ENCODE data around the gene CD151.

Gene CD151

GRCh38 chr11:797296-798092 is 35.3 kb upstream of the CD151 start:
- peak; percentile 76 for DNase-seq (ENCODE audit: low read depth, low spot score)

- DNase-seq (ENCODE audit: low read depth, low spot score): peak; percentile 77
These were observed 34.5 kb upstream of the CD151 start, which contains the start of gene SLC25A22 for GRCh38 chr11:798093-798713. SLC25A22 (minus strand) TSS chr11:798281; CDS start chr11:795006, 3,275 bp downstream.

GRCh38 chr11:799641-800316 is 33.0 kb upstream of the CD151 start:
- DNase-seq (ENCODE audit: low read depth, low spot score): no peak

- DNase-seq (ENCODE audit: low read depth, low spot score): no peak
These were observed 32.3 kb upstream of the CD151 start for GRCh38 chr11:800473-800872.

GRCh38 chr11:801097-801780 is 31.5 kb upstream of the CD151 start:
- DNase-seq (ENCODE audit: low read depth, low spot score): no peak

GRCh38 chr11:802018-802617 is 30.6 kb upstream of the CD151 start:
- no peak for DNase-seq (ENCODE audit: low read depth, low spot score)

GRCh38 chr11:802693-803466 is 29.9 kb upstream of the CD151 start:
- DNase-seq (ENCODE audit: low read depth, low spot score): no peak

- DNase-seq (ENCODE audit: low read depth, low spot score): no peak
These were observed 29.3 kb upstream of the CD151 start for GRCh38 chr11:803467-803742.

- no peak for DNase-seq (ENCODE audit: low read depth, low spot score)
These were observed 28.8 kb upstream of the CD151 start for GRCh38 chr11:803770-804598.

- DNase-seq (ENCODE audit: low read depth, low spot score): no peak
These were observed 28.2 kb upstream of the CD151 start for GRCh38 chr11:804599-804964.

GRCh38 chr11:808427-809286 is 24.1 kb upstream of the CD151 start:
- DNase-seq (ENCODE audit: low read depth, low spot score): no peak

- DNase-seq (ENCODE audit: low read depth, low spot score): peak; percentile 98
These were observed 23.3 kb upstream of the CD151 start, which contains the start of gene RPLP2 for GRCh38 chr11:809287-810039. RPLP2 (plus strand) TSS chr11:809967; CDS start chr11:810235, 268 bp downstream.

- no peak for DNase-seq (ENCODE audit: low read depth, low spot score)
These were observed 22.6 kb upstream of the CD151 start for GRCh38 chr11:810040-810567.

GRCh38 chr11:811446-812245 is 21.1 kb upstream of the CD151 start:
- DNase-seq (ENCODE audit: low read depth, low spot score): peak; percentile 37

- no peak for DNase-seq (ENCODE audit: low read depth, low spot score)
These were observed 20.4 kb upstream of the CD151 start for GRCh38 chr11:812390-812789.

GRCh38 chr11:813072-813455 is 19.7 kb upstream of the CD151 start:
- DNase-seq (ENCODE audit: low read depth, low spot score): no peak

- peak; percentile 32 for DNase-seq (ENCODE audit: low read depth, low spot score)
These were observed 19.2 kb upstream of the CD151 start for GRCh38 chr11:813456-814096.
